Cardiac fibroblast (primary cell): ENCODE data around the gene GSC.
A peak's percentile ranks its signal among the peaks of the same experiment; 100 is the strongest.
"Not testable (repeated sequence)": the region's sequence is repeated elsewhere in the genome, so short reads cannot be mapped to it uniquely, and the experiment has no call there.

Source experiments
- DNase-seq, 2 donors: peaks; one replicate each; pipeline versions ENCODE4 v3.0.0 to v3.0.0-alpha.2; 2010; ENCODE audit warnings: low read depth in 2 of 2
- H3K4me3 ChIP-seq, 2 donors: replicated peaks in 1 of 2; 1 replicate in 1 of 2; 2 replicates in 1 of 2; pipeline ENCODE4 v1.5.1; 2011; ENCODE audit warnings: low read depth in 2 of 2, low read length in 2 of 2, mild to moderate bottlenecking in 2 of 2, moderate library complexity in 1 of 2
- CTCF ChIP-seq: IDR thresholded peaks from one replicate; pipeline ENCODE4 v1.5.1; 2011; ENCODE audit warnings: low read depth, mild to moderate bottlenecking, low read length, inconsistent platforms

The GSC gene

GRCh38 chr14:94769391-94770250 lies at the start of gene GSC:
Gene GSC, minus strand, starts transcription at chr14:94770113. Its CDS starts 98 bp downstream, at chr14:94770015.
- TF ChIP-seq CTCF, result no peak
- peak within 1 kb of the TSS; percentile 40 to 48 for H3K4me3 ChIP-seq
- DNase-seq, result peak; percentile 33 to 39

DNA sequence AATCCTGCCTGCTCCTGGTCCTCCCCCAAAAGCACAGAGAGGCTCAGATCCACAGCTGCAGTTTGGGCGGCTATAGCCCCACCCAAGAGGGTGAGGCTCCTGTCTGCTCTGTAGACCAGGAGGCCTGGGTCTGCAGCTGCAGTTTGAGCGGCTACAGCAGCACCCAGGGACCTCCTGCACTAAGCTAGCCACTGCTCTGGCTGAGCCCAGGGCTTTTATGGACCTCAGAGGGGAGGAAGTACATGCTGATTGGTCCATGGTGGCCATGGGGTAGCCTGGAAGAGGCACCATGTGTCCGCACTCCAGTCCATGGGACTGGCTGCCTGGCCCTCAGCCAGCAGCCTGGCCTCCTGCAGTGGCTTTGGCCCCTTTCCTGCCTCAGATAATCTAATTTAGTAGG lies 49.6 kb upstream of the GSC start:
- no peak for DNase-seq
- no peak overlapping the region for H3K4me3 ChIP-seq
- no peak for TF ChIP-seq CTCF

- TF ChIP-seq CTCF, result no peak
- no peak overlapping the region for H3K4me3 ChIP-seq
- no peak for DNase-seq
These were observed 46.2 kb upstream of the GSC start for GRCh38 chr14:94816113-94816512.

GRCh38 chr14:94805680-94806288 lies 35.9 kb upstream of the GSC start:
- no peak overlapping the region for H3K4me3 ChIP-seq
- TF ChIP-seq CTCF, result no peak
- DNase-seq, result peak in 1 of 2 donors; percentile 3

GRCh38 chr14:94801225-94801624 lies 31.3 kb upstream of the GSC start:
- no peak for DNase-seq
- no peak overlapping the region for H3K4me3 ChIP-seq
- TF ChIP-seq CTCF, result no peak

- not testable (repeated sequence) for H3K4me3 ChIP-seq, DNase-seq
These were observed 30.9 kb upstream of the GSC start for GRCh38 chr14:94800764-94801163.

GRCh38 chr14:94797887-94798286 lies 28.0 kb upstream of the GSC start:
- no peak overlapping the region for H3K4me3 ChIP-seq
- no peak for DNase-seq
- no peak for TF ChIP-seq CTCF
